GM19099 (cell line): Measurements from ENCODE around the gene CD151.

Experiments used
- POLR2A ChIP-seq: IDR thresholded peaks from 3 replicates; pipeline ENCODE4 v1.6.1; 2011; ENCODE audit warnings: low read depth; ENCODE audit not compliant: insufficient read length; ENCODE audit errors: extremely low read depth

Gene CD151

DNA sequence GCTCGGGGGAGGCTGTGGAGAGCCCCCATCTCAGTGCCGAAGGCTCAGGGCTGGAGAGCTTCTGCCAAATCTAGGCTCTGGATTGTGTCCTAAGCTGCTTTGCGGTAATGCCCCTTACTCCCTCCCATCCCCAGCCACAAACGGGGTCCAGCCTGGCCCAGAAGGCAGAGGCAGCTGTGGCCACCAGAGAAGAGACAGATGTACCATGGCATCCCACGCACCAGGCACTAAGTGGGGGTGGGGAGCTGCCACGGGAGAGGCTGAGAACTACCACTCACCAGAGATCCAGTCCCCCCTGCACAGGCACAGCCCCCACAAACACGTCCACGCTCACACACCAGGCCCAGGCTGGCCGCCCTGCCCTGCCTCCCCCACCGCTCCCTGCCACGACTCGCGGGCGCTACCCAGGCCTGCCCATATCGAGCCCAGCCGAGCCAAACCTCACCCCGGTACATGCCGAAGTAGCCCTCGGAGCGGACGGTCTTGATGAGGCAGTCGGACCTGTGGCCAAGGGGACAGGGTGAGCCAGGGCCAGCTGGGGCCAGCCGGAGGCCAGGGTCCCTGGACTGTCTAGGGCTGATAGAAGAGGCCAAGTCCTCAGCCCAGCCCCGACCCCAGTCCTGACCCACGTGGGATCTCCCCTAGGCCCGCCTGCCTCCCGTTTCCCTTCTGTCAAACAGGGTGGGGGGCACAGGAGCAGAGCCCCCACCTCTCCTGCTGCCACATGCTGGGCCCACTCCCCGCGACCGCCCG lies 38.6 kb upstream of the CD151 start:
- TF ChIP-seq POLR2A = no peak

DNA sequence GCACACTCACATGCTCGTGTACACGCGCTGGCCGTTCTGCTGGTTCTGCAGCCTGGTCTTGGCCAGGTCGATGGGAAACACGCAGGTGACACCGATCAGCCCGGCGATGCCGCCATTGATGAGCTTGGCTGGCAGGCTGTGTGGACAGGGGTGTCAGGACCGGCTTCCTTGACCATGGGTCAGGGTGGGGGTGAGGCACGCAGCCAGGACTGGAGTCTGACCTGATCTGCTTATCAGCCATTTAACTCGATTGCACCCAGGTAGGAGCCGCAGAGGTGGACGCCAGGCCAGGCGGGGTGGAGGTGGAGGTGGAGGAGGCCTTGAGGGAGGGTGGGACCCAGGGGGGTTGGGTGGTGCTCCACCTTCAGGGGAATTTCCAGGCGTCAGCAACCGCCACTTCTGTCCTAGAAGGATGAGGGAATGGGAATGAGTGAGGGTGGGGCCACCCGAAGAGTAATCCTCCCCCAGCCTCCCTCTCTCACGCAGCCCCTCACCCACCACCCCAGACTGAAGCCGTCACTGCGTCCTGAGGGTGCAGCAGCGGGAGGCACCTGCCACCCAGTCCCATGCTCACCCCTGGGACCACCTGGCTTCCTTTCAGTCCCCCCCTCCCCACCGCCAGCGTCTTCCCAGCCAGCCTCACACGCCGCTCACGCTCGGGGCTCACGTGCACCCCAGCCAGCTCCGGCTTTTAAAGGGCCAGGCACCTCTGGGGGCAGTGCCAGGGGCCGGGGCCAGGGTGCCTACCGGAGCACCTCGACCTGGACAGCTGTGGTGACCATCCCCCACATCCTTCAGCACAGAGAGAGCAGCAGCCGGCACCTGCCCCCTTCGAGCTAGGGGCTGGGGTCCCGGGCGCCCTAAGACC lies 37.8 kb upstream of the CD151 start:
- TF ChIP-seq POLR2A = no peak

DNA sequence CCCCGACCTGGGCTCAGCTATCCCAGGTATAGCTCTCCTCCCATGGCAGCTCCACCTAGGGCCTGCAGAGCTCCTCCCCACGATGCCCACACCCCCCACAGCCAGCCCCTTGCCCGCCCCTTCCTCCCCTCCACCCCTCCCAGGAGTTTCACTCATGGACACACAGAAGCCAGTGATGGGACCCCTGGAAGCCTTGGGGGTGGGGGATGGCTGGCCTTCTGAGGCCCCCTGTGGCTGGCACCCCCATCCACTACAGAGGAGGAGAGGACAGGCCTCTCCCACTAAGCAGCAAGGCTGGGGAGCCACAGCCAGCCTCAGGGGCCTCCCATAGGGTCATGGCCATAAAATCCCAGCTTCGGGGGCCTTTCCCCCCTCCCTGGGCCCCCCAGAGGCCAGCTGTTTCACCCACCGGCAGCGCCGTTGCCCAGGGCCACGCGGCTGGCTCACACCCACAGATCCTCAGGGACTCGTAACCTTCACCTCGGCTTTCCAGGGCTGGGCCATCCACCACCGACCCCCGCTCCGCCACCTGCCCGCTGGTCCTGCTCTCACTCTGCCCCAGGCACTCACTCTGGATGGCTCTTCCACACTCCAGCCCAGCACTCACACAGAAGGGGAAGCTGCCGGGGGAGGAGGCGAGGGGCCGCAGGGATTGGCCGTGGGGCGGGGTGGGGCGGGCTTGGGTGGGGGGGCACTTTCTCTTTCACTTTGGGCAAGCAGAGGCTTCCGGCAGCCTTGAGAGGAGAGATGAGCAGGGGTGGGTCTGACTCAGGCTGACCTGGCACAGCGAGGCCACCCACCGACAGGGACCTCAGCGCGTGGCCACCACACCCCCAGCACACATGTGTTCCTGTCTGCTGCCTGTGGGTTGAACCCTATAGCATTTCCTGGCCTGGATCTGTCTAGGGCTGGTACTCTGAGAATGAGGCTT lies 36.9 kb upstream of the CD151 start:
- peak; percentile 51 for TF ChIP-seq POLR2A

DNA sequence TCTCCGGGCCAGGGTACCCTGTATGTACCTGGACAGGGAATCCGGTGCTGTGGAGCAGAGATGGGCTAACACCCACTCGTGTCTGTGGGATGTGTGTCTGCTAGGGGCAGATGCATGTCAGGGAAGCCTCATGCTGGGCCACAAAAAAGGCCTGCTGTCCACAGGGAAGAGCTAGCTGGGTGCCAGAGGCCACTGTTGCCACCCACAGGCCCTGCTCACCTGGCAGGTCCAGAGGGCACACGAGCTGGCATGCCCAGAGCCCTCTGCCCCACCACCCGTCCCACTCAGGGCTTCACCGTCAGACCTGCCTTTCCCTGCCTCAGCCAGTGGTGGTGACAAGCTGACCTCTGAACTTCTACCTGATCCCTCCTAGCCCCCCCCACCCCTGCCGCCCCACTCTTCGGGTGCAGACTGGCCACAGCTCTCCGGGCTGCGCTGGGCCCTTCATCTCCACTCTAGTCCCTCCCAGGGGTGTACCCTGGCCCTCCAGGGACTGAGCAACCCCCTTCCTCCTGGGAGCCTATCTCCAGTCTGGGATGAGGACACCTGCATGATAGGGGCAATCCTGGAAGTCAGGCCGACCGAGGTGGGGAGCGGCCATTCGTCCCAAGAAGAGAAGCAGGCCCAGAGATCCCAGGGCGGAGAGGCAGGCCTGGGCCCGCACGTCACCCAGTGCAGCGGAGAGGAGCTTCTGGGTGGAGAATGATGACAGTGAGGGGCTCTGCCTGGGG lies 36.0 kb upstream of the CD151 start:
- no peak for TF ChIP-seq POLR2A

DNA sequence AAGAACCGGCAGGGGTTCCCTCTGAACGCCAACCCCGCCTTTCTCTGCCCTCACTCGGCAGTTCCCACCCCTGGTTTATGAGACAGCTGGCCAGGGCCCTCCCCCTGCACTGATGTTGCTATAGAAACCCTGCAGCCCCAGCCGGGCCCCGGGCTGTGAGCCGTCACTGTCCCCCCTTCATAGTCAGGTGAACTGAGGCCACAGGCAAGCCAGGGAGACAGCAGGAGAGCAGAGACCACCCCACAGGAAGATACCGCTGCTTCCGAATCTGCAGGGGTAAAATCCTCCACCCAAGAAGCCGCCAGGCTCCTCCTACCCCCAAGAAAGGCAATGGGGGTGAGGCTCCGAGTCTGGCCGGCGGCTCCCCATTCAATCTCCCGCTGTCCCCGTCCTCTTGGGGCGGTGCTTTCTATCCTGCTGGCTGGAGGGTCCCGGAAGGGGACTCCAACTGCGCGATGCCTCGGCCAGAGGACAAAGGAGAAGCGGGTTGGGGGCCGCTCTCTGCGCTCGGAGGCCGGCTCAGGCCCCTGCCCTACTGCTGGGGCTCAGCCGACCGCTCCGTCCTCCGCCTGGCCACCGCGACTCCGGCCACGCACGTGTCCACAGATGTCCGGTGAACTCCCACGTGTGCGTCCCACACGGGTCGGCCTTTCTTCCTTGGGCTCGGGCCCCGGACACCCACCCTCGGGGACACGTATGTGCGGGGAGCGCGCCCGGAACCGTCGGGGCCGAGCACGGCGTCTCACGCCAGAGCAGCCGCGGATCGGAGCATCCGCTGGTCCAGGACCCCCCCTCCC lies 35.3 kb upstream of the CD151 start:
- TF ChIP-seq POLR2A = no peak

DNA sequence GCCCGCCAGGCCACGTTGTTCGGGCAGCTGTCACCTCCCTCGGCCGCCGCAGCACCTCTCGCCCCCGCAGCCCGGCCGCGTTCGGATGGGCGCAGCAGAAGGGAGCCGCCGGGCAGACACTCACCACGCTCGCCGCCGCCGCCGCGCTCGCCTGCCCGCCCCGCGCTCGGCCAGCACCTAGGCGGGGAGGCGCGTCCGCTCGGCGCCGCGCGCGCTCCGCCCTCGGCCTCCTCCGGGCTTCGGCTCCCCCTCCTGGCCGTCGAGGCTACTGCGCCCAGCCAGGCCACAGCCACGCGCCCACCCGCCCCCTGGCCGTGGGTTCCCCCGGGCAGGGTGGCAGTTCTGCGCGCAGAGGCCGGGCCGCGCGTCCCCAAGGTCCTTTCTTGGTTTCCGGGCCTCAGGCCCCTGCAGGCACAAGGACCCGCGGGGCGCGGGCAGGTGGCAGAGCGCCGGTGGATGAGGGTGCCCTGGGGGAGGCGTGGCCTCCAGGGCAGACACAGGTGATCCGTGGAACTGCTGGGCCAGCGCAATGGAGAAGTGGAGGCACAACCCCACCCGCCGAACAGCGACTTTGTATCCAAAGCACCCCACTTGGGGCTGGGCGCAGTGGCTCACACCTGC lies 34.5 kb upstream of the CD151 start, which contains the start of gene SLC25A22:
Gene SLC25A22 (minus strand): TSS at position 189 of the 621 bp plus-strand sequence. CDS start 3,275 bp downstream, outside the sequence.
- TF ChIP-seq POLR2A = peak; percentile 68

DNA sequence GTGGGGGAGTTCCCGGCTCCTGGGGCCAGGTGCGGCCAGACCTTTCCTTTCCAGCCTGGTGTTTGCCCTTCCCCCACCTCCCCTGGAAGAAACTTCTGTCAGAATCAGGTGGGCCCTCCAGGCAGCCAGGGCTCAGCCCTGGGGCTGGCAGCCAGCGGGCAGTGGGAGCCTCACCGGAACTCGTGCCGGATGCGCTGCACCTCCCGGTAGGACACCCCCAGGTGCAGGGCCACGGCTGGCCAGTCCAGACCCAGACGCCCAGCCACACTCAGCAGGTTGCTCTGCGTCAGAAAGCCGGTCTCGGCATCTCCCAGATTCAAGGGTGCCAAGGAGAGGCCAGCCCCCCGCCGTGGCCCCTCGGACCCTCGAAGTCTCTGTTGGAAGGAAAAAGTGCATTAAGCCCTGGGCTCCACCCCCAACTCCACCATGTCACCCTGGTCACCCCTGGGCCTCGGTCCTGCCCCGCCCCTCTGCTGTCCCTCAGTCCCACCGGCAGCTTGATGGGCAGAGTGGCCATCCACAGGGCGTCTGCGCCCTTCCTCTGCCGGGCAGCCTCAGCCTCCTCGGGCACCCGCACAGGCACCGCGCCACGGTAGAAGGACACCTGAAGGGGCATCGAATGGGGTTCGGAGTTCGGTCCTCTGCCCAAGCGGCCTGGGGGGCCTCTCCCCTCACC lies 33.0 kb upstream of the CD151 start:
- TF ChIP-seq POLR2A = no peak

DNA sequence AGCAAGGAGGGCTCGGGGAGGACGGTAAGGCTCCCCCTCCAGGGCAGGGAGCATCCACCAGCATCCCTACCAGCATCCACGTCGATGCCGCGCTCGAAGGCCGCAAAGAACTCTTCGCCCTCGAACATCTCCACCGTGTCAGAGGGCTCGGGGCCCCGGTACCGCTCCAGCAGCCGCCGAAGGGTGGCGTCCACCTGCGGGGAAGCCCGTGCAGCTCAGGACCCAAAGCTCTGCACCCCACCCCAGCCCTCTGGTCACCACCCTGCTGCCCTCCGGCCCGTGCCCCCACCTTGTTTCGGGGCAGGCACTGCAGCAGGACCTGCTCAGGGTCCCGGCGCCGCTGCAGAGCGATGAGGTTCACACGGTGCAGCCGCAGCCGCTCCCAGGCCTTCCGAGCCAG lies 32.3 kb upstream of the CD151 start:
- TF ChIP-seq POLR2A = no peak

DNA sequence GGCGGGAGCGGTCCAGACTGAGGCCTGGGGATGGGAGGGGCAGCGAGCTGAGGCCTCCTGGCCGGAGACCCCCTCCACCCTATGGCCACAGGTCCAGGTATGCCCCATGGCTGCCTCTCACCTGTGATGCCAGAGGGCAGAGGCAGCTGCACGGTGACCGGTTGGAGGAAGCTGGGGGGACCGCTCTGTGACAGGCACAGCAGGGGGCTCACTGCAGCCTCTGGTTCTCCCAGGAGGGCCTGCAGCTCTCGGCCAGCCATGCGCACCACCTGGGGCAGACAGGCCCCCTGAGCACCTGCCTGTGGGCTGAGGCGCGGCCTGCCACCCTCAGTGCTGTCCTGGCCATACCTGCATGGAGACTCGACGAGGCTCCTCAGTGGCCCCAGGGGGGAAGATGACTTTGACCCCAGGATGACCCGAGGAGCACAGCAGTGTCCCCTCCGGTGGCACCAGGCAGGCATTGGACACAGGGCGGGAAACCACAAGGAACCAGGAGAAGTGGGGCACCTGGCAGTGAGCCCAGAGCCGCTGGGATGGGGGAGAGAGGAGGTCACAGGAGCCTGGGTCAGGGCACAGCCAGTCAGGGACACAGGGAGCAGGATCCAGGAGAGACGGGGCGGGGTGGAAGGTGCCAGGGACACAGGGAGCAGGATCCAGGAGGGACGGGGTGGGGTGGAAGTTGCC lies 31.5 kb upstream of the CD151 start:
- TF ChIP-seq POLR2A = no peak

DNA sequence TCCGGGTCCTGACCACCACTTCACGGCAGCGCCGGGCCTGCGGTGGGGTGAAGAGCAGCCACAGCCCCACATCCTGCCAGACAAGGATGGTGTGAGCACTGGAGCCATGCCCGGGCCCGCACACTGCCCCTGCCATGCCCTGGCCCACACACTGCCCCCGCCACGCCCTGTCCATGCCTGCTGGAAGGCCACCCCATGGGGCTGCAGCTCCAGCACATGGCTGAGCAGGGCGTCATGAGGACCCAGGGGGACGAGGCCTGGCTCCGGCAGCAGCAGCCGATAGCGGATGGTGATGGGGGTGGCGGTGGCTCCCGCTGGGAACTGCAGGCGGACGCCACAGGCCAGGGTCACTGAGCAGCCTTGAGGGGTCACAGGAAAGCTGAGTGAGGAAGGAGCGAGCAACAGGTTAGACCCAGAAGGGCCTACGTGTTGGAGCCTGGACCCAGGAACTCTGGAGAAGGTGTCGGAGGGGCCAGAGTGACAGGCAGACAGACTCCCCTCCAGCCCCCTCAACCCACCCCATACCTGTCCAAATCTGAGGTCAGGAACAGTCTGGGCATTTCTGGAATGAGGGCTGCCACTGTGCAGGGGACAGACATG lies 30.6 kb upstream of the CD151 start:
- no peak for TF ChIP-seq POLR2A

DNA sequence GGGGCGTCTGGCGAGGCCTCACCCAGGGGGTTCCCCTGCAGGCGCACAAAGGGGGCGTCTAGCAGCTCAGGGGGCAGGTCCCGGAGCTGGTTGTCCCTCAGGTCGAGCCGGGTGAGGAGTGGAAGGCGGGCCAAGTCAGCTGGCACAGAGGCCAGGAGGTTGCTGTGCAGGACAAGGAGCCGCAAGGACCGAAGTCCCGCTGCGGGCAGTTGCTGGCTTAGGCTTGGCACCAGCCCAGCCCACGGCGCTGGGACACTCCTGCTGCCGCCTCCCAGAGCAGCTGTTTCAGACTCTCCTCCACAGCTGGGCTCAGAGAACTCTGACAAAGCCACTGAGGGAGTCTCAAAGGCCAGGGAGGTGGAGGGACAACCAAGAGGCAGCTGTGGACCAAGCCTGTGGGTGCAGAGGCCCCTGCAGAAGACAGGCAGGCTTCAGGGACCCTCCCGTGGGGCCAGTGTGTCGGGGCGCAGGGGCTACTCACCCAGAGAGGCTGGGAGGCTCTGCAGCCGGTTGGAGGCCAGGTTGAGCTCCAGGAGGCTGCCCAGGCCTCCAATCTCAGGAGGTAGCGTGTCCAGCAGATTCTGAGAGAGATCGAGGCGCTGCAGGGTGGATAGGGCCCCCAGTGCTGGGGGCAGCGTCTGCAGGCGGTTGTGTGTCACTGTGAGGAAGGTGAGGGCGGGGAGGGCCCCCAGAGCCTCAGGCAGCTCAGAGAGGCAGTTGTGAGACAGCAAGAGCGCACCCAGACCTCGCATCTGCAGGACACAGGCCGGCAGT lies 29.9 kb upstream of the CD151 start:
- TF ChIP-seq POLR2A = no peak
